ENCODE data around the gene AK5. TPM values are rescaled to one million over a fixed set of nuclear protein-coding genes. Genes with fewer than 3 reads are reported as not detected.

AK5 gene
- total RNA-seq, 2 experiments from 2014 or later = 4.6 to 5.6 TPM

DNA sequence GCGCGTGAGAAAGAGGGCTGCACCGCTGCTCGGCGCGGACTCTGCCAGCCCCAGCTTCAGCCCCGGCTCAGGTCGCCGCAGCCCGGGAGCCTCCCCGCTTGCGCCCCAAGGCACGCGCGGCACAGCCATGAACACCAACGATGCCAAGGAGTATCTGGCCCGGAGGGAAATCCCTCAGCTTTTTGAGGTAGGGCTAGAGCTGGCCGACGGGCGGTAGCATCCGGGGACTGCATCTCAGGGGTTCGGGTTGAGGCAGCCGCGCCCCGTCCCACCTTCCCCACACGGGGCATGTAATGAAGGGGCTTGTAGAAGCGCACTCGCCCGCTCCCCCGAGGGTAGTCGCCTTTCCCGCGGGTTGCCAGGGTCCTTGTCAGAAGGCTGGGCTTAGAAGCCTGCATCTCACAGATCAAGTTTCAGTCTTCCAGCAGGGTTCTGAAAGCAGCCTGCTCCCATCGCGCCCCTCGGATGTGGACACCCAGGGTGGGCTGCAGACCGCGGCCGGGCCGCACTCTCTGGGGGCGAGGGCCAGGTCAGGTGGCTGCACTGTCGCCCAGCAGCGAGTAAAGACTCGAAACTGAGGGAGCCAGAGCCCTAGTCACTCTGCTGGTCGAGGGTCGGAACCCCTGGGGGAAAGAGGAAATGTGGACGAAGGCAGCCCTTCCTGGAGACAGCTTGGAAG is 507 bp downstream of the AK5 start:
- Mint-ChIP-seq H3K27ac (peak overlapping the region; percentile 19), H3K4me3 (peak overlapping the region; percentile 70), H3K9me3 (no peaks in the 10 kb centered on the region), H3K36me3 (ENCODE audit: low read depth) (no peaks in the 10 kb centered on the region), H3K27me3 (peaks cover 2% of the 10 kb centered on the region), H3K4me1 (ENCODE audit: low read depth) (peaks cover 22% of the 10 kb centered on the region)
- ChIA-PET CTCF (interaction anchor here (0.9 to 1.8 kb wide), 2 partner anchors 15 to 75 kb away, joined by 3 to 4 read pairs; no protein-coding TSS in a partner anchor), POLR2A (interaction anchor here (0.5 kb wide), 1 partner anchor 77 kb away, joined by 3 read pairs; no protein-coding TSS in a partner anchor)
- intact Hi-C loops (cut with micrococcal nuclease) = no loop called here
- DNase-seq (peak; percentile 51), ATAC-seq (peak; percentile 71)
- TF ChIP-seq, protein P1, sequence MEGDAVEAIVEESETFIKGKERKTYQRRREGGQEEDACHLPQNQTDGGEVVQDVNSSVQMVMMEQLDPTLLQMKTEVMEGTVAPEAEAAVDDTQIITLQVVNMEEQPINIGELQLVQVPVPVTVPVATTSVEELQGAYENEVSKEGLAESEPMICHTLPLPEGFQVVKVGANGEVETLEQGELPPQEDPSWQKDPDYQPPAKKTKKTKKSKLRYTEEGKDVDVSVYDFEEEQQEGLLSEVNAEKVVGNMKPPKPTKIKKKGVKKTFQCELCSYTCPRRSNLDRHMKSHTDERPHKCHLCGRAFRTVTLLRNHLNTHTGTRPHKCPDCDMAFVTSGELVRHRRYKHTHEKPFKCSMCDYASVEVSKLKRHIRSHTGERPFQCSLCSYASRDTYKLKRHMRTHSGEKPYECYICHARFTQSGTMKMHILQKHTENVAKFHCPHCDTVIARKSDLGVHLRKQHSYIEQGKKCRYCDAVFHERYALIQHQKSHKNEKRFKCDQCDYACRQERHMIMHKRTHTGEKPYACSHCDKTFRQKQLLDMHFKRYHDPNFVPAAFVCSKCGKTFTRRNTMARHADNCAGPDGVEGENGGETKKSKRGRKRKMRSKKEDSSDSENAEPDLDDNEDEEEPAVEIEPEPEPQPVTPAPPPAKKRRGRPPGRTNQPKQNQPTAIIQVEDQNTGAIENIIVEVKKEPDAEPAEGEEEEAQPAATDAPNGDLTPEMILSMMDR (IDR thresholded peaks at IDR 0.05) = peak; percentile 19

DNA sequence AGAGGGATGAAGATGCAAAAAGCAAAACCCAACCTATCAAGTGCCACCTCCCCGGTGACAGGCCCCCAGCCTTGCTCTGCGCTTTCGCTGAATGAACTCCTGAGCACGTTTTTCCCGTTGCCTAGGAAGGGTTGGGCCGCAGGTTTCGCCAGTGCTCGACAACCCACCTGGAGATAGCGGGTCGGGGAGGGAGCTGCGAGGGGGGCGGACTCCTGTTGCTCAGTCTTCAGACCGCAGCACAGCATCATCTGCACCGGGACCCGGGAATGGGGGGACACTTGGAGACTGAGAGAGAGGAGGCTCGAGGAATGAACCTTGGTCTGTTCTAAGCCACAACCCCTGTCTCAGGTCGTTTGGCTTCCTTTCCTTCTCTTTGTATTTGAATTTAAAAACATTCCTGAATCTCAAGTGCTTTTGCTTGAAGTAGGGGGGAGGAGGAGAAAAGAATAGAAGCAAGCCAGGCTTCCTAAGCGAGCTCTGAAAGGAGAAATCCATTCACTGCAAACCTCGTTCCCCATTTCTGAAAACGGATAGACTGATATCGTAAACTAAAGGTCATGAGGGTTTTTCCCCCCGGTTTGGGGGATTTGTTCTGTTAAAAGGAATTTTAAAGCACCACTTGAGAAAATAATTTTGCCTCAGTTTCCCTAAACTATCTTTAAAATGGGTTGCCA is 1.2 kb downstream of the AK5 start:
- H3K36me3 Mint-ChIP-seq (ENCODE audit: low read depth) = no peaks in the 10 kb centered on the region
- no peaks in the 10 kb centered on the region for H3K9me3 Mint-ChIP-seq
- DNase-seq (peak; percentile 20), ATAC-seq (no peak)
- H3K4me3 Mint-ChIP-seq = peak overlapping the region; percentile 70
- intact Hi-C loops (cut with micrococcal nuclease) = no loop called here
- peaks cover 22% of the 10 kb centered on the region for H3K4me1 Mint-ChIP-seq (ENCODE audit: low read depth)
- POLR2A ChIA-PET = interaction anchor here (0.5 to 0.6 kb wide), 2 partner anchors 77 to 104 kb away, joined by 3 read pairs; no protein-coding TSS in a partner anchor
- no peak overlapping the region for H3K27ac Mint-ChIP-seq
- H3K27me3 Mint-ChIP-seq = peaks cover 2% of the 10 kb centered on the region
- TF ChIP-seq, protein P1 (IDR thresholded peaks at IDR 0.05) = no peak
- CTCF ChIA-PET = no interaction called here

DNA sequence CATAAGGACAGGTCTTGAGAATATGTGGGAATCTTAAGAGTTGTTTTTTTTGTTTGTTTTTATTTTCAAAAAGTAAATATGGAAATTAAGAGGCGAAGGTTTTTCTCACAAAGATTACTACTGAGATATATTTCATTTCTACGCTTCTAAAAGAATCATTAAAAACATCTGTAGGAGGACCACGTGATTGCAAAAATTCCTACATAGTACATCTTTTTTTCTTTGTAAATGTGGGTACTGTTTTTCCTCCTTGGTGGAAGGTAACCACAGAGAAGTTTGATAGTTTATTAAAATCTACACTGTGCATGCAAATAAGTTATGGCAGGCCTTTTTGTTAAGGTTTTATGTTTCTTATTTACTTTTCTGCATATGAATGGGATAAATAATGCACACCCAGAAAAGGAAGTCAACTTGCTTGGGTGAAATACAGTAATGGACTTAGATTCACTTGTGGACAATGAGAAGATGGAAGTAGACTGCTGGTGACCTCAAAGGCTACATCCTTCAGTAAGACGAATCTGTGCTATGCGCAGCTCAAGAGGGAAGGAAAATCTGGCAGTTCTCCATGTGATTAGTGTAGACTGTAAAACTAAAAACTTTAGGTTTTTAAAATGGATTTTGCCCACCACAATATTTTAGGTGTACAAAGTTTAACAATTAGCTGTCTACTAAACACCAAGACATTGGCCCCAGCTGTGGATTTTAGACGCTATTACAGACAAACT is 2.0 kb downstream of the AK5 start:
- intact Hi-C loops (cut with micrococcal nuclease) = no loop called here
- Mint-ChIP-seq H3K9me3 (no peaks in the 10 kb centered on the region), H3K36me3 (ENCODE audit: low read depth) (no peaks in the 10 kb centered on the region), H3K27ac (no peak overlapping the region), H3K27me3 (peaks cover 2% of the 10 kb centered on the region), H3K4me1 (ENCODE audit: low read depth) (peaks cover 22% of the 10 kb centered on the region), H3K4me3 (peak overlapping the region; percentile 18)
- POLR2A ChIA-PET = interaction anchor here (0.6 kb wide), 1 partner anchor 103 kb away, joined by 3 read pairs; no protein-coding TSS in a partner anchor
- ATAC-seq (no peak), DNase-seq (no peak)
- TF ChIP-seq, protein P1 (IDR thresholded peaks at IDR 0.05) = no peak
- CTCF ChIA-PET = interaction anchor here (0.6 kb wide), 1 partner anchor 46 kb away, joined by 4 read pairs; no protein-coding TSS in a partner anchor

DNA sequence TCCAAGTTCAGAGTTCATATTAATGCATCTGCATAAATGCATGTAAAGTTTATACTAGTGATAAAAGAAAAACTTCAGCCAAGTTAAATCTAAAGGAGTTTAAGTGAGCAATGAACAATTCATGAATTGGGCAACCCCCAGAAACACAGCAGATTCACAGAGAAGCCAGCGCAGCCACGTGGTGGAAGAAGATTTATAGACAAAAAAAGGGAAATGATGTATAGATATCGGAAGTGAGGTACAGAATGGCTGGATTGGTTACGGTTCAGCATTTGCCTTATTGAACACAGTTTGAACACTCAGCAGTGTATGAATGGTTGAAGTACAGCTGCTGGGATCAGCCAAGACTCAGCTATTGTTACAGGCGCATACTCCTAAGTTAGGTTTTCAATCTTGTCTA is 5.7 kb downstream of the AK5 start:
- CTCF ChIA-PET = no interaction called here
- no peak for ATAC-seq
- TF ChIP-seq, protein P1 (IDR thresholded peaks at IDR 0.05) = no peak

More for the DNA sequence above, 5.7 kb downstream of the AK5 start:
- Mint-ChIP-seq H3K27ac (no peak overlapping the region), H3K27me3 (peaks cover 2% of the 10 kb centered on the region), H3K36me3 (ENCODE audit: low read depth) (no peaks in the 10 kb centered on the region), H3K4me1 (ENCODE audit: low read depth) (peaks cover 3% of the 10 kb centered on the region), H3K9me3 (no peaks in the 10 kb centered on the region), H3K4me3 (no peak overlapping the region)
- DNase-seq = no peak
- POLR2A ChIA-PET = no interaction called here
- intact Hi-C loops (cut with micrococcal nuclease) = no loop called here
